Activated naive CD8-positive, alpha-beta T cell treated with anti-CD3 and anti-CD28 coated beads, Interleukin-2, amount 50 U/mL, for 24 hours (primary cell): ENCODE results near the gene GALC.

ENCODE experiments used
- ATAC-seq: fragments of 150-1000 bp; cut with Tn5 transposase; one replicate; pipeline ENCODE4 v1.10.0; 2021
- DNase-seq: peaks from one replicate; pipeline ENCODE4 v3.0.0; 2021
- H3K27ac Mint-ChIP-seq: one replicate; pipeline ENCODE4 v1.8.0; 2021; ENCODE audit warnings: mild to moderate bottlenecking, mixed read lengths
- H3K27me3 Mint-ChIP-seq: one replicate; pipeline ENCODE4 v1.8.0; 2021; ENCODE audit warnings: mixed read lengths
- H3K36me3 Mint-ChIP-seq: one replicate; pipeline ENCODE4 v1.8.0; 2021; ENCODE audit warnings: low read depth, mixed read lengths
- H3K4me1 Mint-ChIP-seq: one replicate; pipeline ENCODE4 v1.8.0; 2021; ENCODE audit warnings: mixed read lengths
- H3K4me3 Mint-ChIP-seq: one replicate; pipeline ENCODE4 v1.8.0; 2021; ENCODE audit warnings: mild to moderate bottlenecking, moderate library complexity, mixed read lengths
- H3K9me3 Mint-ChIP-seq: one replicate; pipeline ENCODE4 v1.8.0; 2021; ENCODE audit warnings: mixed read lengths

GALC gene

DNA sequence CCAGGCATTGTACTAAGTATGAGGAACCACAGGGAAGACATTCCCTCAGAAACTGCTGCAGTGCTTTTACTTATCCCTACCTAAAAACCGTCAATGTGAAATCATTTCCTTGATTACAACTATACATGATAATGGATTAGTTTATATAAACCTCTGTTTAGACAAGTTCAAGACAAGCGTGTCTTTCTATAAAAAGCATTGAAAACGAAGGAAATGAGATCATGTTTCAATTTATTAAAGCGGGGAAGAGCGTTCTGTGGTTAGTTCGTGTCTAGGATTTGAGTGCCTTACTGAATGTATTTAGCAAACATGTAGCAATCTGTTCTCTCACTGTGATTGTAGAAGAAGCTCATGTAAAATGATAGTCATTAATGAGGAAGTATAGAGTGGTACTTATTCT is 37.5 kb downstream of the GALC start:
- peaks cover 35% of the 10 kb centered on the region for H3K4me1 Mint-ChIP-seq
- DNase-seq (no peak), ATAC-seq (no peak)
- no peak overlapping the region for H3K27ac Mint-ChIP-seq
- peaks cover 17% of the 10 kb centered on the region for H3K36me3 Mint-ChIP-seq
- no peaks in the 10 kb centered on the region for H3K27me3 Mint-ChIP-seq
- H3K9me3 Mint-ChIP-seq, result peaks cover 8% of the 10 kb centered on the region
- H3K4me3 Mint-ChIP-seq, result no peak overlapping the region

DNA sequence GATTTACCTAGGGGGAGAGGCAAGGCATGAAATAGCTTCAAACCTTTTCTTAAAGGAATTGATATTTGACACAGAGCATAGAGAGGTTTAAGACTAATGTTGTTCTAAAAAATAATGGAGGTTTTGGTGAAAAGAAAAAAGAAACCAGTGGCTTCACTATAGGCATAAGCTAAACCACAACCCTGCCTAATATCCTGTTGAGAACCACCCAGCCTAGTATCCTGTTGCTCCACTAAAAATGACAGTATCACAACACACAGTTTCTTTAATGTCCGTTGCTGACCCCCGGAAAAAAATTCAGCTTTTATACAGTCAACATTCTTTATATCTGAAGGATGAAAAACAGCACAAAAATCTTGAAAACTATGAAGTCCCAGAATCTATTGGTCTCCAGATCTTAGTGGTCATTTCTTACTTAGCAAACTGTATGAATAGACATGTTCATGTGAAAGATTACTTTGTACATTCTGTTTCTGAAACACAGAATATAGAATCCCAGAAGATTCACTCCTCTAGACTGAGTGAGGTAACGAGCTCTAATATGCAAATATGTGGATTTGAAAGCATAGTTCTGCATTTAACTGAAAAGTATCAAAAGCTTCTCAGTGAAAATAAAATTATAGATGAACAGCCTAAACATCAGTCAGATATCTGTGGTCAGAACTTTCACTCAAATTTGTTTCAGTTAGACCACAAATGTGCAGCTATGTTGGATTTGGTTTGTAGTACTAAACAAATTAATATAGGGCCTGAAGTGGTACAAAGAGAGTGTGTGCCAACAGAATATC is 40.5 kb downstream of the GALC start:
- Mint-ChIP-seq H3K9me3 (no peaks in the 10 kb centered on the region), H3K4me3 (no peak overlapping the region), H3K27me3 (no peaks in the 10 kb centered on the region), H3K36me3 (peaks cover 3% of the 10 kb centered on the region), H3K4me1 (peaks cover 27% of the 10 kb centered on the region), H3K27ac (peak overlapping the region; percentile 78)
- peak; percentile 63 for ATAC-seq
- no peak for DNase-seq

DNA sequence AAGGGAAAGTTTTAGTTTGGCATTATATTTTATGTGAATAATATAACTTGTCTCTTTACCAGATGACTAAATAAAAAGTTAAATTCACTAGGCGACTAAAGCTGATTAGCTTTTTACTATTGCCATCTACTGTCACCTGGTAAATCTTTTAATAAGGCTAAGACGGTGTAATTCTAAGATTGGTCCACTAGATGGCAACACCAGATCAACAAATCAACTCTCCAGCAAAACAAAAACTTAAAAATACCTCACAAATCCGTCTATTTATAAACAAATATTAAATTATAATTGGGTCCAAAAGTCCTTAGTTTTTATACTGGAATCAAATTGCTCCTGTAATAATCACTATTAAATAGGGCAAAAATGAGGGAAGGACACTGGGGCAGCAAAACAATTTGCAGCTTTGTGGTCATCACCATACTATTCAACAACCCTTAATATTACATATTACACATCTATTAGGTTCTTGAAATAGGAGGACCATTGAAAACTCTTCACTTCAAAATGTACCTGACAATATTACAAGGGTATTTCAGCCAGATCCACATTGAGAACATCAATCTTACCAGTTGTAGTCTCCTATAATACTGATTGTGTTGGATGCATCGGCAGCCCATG is 47.9 kb downstream of the GALC start:
- H3K36me3 Mint-ChIP-seq, result peaks cover 11% of the 10 kb centered on the region
- H3K27me3 Mint-ChIP-seq, result no peaks in the 10 kb centered on the region
- no peaks in the 10 kb centered on the region for H3K4me1 Mint-ChIP-seq
- no peak for ATAC-seq
- H3K27ac Mint-ChIP-seq, result no peak overlapping the region
- H3K4me3 Mint-ChIP-seq, result no peak overlapping the region
- no peak for DNase-seq
- no peaks in the 10 kb centered on the region for H3K9me3 Mint-ChIP-seq

DNA sequence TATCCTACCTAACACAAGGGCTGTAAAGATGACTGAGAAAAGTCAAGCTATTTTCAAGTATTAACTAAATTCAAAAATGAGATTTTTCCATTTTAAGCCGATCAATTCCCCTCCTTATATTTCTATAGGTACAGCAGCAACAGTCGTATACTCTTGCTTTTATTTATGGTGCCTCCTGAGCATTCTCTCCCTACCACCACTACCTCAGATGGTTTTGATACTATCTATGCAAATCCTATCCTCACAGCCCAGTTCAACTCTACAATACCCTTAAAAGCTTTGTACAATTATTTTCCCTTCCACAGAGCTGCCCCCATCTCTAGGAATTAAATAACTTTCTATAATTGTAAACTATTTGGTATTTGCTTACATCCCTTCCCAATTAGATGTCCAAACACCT is 52.1 kb downstream of the GALC start:
- DNase-seq (no peak), ATAC-seq (no peak)
- H3K4me3 Mint-ChIP-seq, result no peak overlapping the region
- H3K36me3 Mint-ChIP-seq, result peaks cover 14% of the 10 kb centered on the region
- H3K9me3 Mint-ChIP-seq, result no peaks in the 10 kb centered on the region
- peaks cover 2% of the 10 kb centered on the region for H3K4me1 Mint-ChIP-seq
- no peak overlapping the region for H3K27ac Mint-ChIP-seq
- no peaks in the 10 kb centered on the region for H3K27me3 Mint-ChIP-seq

DNA sequence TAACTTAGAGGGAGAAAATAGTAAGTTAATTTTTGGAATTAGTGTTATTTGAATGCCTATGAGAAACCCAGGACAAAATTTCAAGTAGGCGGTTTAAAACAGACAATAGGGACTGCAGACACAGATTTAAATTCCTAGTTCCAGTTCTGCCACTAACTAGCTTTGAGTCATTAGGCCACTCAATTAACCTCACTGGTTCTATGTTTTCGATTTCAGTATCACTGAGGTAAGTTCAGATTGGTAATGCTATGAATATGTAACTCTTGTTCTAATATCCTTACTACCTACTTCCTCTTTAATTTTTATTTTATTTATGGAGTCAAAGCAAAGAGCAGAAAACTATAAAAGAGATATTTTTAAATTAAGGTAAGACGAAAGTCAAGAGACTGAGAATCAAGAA is 52.6 kb downstream of the GALC start:
- H3K9me3 Mint-ChIP-seq, result no peaks in the 10 kb centered on the region
- DNase-seq (no peak), ATAC-seq (no peak)
- peaks cover 14% of the 10 kb centered on the region for H3K36me3 Mint-ChIP-seq
- no peak overlapping the region for H3K4me3 Mint-ChIP-seq
- peaks cover 2% of the 10 kb centered on the region for H3K4me1 Mint-ChIP-seq
- no peaks in the 10 kb centered on the region for H3K27me3 Mint-ChIP-seq
- no peak overlapping the region for H3K27ac Mint-ChIP-seq

DNA sequence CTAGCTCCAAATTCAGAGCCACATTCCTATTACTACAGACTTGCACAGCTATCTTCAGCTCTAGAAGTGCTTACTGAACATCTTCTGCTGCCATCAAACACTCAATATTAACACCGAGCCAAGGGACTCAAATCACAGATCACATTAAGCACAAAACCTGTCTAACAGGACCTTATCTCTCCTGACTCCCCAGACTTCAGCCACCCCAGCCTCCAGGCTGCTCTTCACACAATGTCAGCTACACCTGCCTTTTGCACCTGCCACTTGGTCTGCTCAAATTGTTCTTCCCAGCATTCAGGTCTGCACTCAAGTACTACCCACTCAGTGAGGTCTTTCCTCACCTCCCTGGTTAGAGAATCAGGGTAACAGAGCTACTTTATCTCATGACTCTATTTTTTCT is 57.1 kb downstream of the GALC start:
- Mint-ChIP-seq H3K36me3 (peaks cover 23% of the 10 kb centered on the region), H3K4me3 (no peak overlapping the region), H3K9me3 (peaks cover 8% of the 10 kb centered on the region), H3K27me3 (no peaks in the 10 kb centered on the region), H3K4me1 (peaks cover 2% of the 10 kb centered on the region), H3K27ac (no peak overlapping the region)
- ATAC-seq (no peak), DNase-seq (no peak)

DNA sequence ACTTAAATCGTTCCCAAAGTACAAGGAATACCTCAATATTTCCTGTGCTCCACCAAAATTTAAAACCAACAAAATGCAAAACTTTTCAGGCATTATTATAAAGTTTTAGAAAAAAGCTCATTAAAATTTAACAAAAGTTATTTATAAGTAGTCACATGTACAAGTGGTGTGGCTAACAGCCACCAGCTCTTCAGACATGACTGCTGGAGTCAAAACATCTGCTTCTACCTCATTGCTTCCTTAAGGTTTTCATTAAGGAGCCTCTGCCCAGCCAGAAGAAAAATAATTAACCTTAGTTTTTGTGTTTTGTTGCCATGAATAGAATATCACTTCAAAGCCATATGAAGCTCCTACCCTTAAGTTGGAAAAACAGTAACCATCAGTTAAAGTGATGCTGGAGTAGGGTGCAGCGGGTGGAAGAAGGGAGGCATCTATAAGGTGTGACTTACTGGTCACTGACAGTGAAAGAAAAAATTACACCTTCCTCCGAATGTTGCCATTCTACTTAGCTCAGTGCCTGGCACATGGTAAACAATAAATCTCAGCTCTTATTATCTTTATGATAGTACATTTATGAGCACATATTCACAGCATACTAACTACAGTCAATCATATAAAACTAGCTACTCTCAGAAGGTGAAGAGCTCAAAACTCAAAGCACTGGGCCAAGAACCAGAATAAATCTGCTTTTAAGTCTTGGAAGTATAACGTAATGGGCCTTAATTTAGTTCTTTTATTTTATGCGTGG is 57.7 kb downstream of the GALC start:
- Mint-ChIP-seq H3K4me3 (no peak overlapping the region), H3K27me3 (no peaks in the 10 kb centered on the region), H3K27ac (no peak overlapping the region), H3K36me3 (peaks cover 25% of the 10 kb centered on the region), H3K4me1 (peaks cover 2% of the 10 kb centered on the region), H3K9me3 (peaks cover 8% of the 10 kb centered on the region)
- ATAC-seq (no peak), DNase-seq (no peak)

DNA sequence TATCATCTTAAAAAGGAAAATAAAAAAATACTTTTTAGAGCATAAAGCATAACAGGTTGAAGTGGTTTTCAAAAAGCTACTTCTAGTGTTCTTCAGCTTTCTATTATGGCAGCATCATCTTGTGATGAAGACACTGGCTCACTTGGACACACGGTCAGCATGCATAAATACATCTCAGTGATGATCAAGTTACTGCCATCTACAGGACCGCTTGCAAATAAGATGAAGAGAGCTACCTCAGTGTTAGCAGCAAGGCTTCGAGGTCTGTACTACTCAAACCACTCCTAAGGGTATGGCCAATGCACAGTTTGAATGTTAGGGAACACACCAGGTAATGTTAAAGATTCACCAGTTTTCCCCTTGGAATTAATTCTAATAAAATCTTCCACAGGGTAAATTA is 58.8 kb downstream of the GALC start:
- no peaks in the 10 kb centered on the region for H3K27me3 Mint-ChIP-seq
- DNase-seq (no peak), ATAC-seq (no peak)
- H3K36me3 Mint-ChIP-seq, result peaks cover 25% of the 10 kb centered on the region
- H3K27ac Mint-ChIP-seq, result no peak overlapping the region
- no peak overlapping the region for H3K4me3 Mint-ChIP-seq
- H3K4me1 Mint-ChIP-seq, result peaks cover 2% of the 10 kb centered on the region
- H3K9me3 Mint-ChIP-seq, result peaks cover 9% of the 10 kb centered on the region

DNA sequence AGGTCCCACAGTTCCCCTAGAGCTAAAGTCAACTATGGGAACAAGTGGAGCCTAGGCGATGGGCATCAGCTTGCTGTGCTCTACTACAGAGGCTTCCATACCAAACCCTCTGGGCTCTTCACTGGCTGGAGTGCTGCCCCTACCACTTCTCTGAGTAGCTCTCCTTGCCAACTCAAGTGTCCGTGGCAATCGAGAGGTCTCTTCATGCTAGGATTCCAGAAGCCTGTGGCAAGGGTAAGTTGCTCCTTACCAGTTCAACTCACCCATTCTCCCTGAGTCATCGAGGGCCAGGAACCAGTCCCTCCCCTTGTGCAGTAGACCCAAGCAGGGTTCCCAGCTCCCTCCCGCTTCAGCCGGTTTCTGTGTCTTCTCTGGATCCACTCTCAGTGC is 76.1 kb downstream of the GALC start:
- Mint-ChIP-seq H3K27ac (no peak overlapping the region), H3K36me3 (peaks cover 3% of the 10 kb centered on the region), H3K4me3 (no peak overlapping the region)

DNA sequence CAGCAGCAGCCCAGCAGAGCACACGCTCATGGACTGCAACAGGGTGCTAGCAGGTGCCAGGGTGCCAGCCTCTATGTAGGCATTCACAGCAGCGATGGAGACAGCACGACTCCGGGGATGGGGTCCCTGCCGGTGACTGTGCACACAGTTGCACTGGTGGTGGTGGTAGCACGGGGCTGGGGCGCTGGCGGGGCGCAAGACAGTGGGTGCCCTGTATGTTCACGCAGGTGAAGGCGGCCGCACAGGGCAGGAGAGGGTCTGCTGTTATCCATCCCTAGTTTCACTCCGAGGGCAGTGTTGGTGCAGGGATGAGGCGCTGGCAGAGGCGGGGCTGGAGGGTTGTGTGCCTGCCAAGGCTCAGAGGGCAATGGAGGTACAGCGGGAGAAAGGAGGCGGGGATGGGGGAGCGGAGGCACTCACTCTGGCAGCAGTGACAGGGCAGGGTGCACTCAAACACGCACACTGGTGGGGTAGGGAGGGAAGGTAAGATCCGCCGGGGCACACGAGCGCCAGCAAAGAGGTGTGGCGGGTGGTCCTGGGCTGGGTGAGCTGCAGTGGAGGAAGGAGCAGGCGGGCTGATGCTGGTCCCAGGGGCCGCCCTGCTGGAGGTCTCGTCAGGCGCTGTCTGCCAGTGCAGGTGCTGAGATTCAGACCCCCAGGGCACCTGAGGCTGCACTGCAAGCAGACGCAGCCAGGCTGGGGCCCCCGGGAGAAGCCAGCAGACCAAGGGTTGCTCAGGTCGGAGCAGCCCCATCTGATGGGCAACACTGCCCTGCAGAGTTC is 76.7 kb downstream of the GALC start:
- Mint-ChIP-seq H3K27ac (no peak overlapping the region), H3K27me3 (peaks cover 6% of the 10 kb centered on the region), H3K4me3 (no peak overlapping the region), H3K4me1 (no peaks in the 10 kb centered on the region), H3K36me3 (peaks cover 3% of the 10 kb centered on the region), H3K9me3 (peaks cover 35% of the 10 kb centered on the region)
- no peak for ATAC-seq
- no peak for DNase-seq

More for the DNA sequence above, 76.1 kb downstream of the GALC start:
- peaks cover 6% of the 10 kb centered on the region for H3K27me3 Mint-ChIP-seq
- no peaks in the 10 kb centered on the region for H3K4me1 Mint-ChIP-seq
- DNase-seq (no peak), ATAC-seq (no peak)
- H3K9me3 Mint-ChIP-seq, result peaks cover 29% of the 10 kb centered on the region

DNA sequence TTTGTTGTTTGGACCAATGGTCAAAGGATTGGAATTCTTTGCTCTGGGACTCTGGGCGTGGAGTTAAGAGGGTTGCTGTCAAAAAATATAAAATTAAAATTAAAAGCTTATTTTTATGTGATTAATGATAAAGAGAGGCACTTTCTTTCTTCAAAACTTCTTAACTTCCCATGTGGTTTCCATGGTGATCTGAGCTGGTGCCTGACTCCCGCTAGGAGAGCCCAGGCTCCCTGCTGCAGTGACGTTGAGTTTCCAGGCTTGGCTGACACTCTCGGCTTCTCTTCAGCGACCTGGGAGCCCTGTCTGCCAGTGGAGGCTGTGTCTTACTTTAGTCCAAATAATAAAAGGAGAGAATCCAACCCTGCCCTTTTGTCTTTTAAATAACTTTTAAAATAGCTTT is 84.4 kb downstream of the GALC start:
- peaks cover 27% of the 10 kb centered on the region for H3K9me3 Mint-ChIP-seq
- ATAC-seq (no peak), DNase-seq (no peak)
- no peaks in the 10 kb centered on the region for H3K36me3 Mint-ChIP-seq
- H3K27ac Mint-ChIP-seq, result no peak overlapping the region
- H3K4me3 Mint-ChIP-seq, result no peak overlapping the region
- H3K27me3 Mint-ChIP-seq, result peaks cover 4% of the 10 kb centered on the region
- no peaks in the 10 kb centered on the region for H3K4me1 Mint-ChIP-seq

DNA sequence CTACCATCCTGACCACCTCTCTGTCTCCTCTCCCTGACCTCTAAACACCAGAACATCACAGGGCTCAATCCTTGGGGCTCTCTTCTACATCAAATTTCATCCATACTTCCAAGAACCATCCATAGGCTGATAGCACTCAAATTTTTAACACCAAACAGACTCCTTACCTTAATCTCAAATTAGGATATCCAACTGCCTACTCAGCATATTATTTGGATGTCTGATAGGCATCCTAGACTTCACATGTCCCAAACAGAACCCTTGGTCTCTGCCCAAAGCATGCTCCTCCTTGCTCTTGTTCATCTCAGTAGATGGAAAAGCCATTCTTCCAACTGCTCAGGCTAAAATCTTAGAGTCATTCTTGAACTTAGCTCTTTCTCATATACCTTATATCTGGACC is 91.3 kb downstream of the GALC start:
- ATAC-seq (no peak), DNase-seq (no peak)
- no peak overlapping the region for H3K4me3 Mint-ChIP-seq
- no peaks in the 10 kb centered on the region for H3K4me1 Mint-ChIP-seq
- H3K36me3 Mint-ChIP-seq, result no peaks in the 10 kb centered on the region
- no peaks in the 10 kb centered on the region for H3K9me3 Mint-ChIP-seq
- H3K27ac Mint-ChIP-seq, result no peak overlapping the region
- peaks cover 15% of the 10 kb centered on the region for H3K27me3 Mint-ChIP-seq

DNA sequence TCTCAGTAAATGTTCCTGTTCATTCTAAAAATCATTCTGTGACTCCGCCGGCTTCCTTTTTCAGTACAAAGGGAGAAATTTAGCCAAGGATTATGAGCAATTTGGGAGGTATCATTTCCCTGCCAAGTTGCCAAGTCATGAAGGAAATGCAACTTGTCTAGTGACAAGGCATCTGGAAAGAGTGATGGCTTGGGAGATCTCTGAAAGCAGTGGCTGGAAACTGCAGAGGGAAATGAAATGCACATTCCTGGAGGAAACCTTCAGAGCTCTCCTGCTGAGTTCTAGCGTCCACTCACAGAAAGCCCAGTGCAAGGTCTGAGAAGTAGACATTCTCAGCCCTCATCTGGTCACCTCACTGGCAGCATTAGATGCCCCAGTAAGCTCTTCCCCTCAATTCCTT is 91.7 kb downstream of the GALC start:
- no peaks in the 10 kb centered on the region for H3K9me3 Mint-ChIP-seq
- ATAC-seq (no peak), DNase-seq (no peak)
- H3K27ac Mint-ChIP-seq, result no peak overlapping the region
- H3K4me3 Mint-ChIP-seq, result no peak overlapping the region
- H3K36me3 Mint-ChIP-seq, result no peaks in the 10 kb centered on the region
- H3K27me3 Mint-ChIP-seq, result peaks cover 18% of the 10 kb centered on the region
- no peaks in the 10 kb centered on the region for H3K4me1 Mint-ChIP-seq

DNA sequence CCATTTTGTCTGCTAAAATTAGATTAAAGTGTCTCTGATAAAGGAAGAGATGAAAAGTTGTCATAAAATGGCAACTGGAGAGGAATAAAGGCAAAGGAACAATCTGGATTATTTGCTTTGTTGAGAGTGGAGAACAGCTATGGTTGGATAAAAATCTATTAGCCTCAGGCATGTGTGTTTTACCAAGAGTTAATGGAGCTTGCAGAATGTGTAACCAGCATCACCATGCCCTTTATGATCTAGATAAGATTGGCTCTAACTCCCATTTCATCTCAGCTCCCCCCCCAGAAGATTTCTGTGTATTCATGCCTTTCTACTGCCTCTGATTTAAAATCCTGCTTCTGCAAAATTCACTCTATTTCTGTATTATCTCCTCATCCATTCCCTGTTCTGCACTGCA is 93.8 kb downstream of the GALC start:
- H3K27me3 Mint-ChIP-seq, result peaks cover 18% of the 10 kb centered on the region
- H3K27ac Mint-ChIP-seq, result no peak overlapping the region
- no peaks in the 10 kb centered on the region for H3K36me3 Mint-ChIP-seq
- no peaks in the 10 kb centered on the region for H3K4me1 Mint-ChIP-seq
- H3K9me3 Mint-ChIP-seq, result no peaks in the 10 kb centered on the region
- no peak for DNase-seq
- no peak overlapping the region for H3K4me3 Mint-ChIP-seq
- no peak for ATAC-seq
